Endothelial cell of umbilical vein (primary cell): Measurements from ENCODE around the gene GALNT17. TPM values are rescaled to one million over a fixed set of nuclear protein-coding genes. Genes with fewer than 3 reads are reported as not detected.

Source experiments
- BruUV-seq: library from RNA; stranded (reverse); fragments of 400-500 nt; replicated peaks from 2 replicates; lab custom pipeline; 2021; lab: Mats Ljungman, UMichigan
- CTCF ChIA-PET: fragments of 300-600, 350-600 bp; sonication (Branson Sonifier 250); formaldehyde crosslinking; loops from one replicate; lab custom pipeline; 2021; ENCODE audit warnings: antibody characterized with exemption, inconsistent platforms; lab: Charles Lee
- POLR2A ChIA-PET: fragments of 300-600, 350-600 bp; sonication (Branson Sonifier 250); formaldehyde crosslinking; loops from one replicate; lab custom pipeline; 2021; ENCODE audit warnings: antibody characterized with exemption, inconsistent platforms; lab: Charles Lee
- DNase-seq: peaks from one replicate; pipeline ENCODE4 v3.0.0-alpha.2; 2011; ENCODE audit warnings: low read depth, low spot score
- FAIRE-seq: peaks from 2 replicates; lab custom pipeline; 2011; peaks lifted over from hg19 to GRCh38; lab: Jason Lieb, UNC
- H2AFZ ChIP-seq: 2 replicates; pipeline ENCODE4 v1.6.0; 2012; ENCODE audit warnings: low read depth, low read length, control low read depth, inconsistent platforms
- H3K27ac ChIP-seq: 2 replicates; pipeline ENCODE4 v1.5.1; 2011; ENCODE audit warnings: low read depth, mild to moderate bottlenecking, control low read depth, low read length, moderate library complexity; ENCODE audit not compliant: insufficient read depth
- H3K27me3 ChIP-seq, 2 experiments: 2 replicates each; pipeline versions ENCODE4 v1.6.0 to v1.6.1; 2011; ENCODE audit warnings: low read length in 2 of 2, mixed read lengths in 1 of 2; ENCODE audit not compliant: control insufficient read depth in 2 of 2, insufficient read depth in 2 of 2
- H3K36me3 ChIP-seq, 2 experiments: 2 replicates in 1 of 2; 3 replicates in 1 of 2; pipeline ENCODE4 v1.5.1; 2011; ENCODE audit warnings: low read length in 2 of 2, mild to moderate bottlenecking in 1 of 2, moderate library complexity in 1 of 2; ENCODE audit not compliant: control insufficient read depth in 2 of 2, insufficient read depth in 2 of 2; ENCODE audit errors: extremely low read depth in 1 of 2
- H3K4me1 ChIP-seq: 3 replicates; pipeline ENCODE4 v1.5.1; 2011; ENCODE audit warnings: mild to moderate bottlenecking, low read length; ENCODE audit not compliant: control insufficient read depth, insufficient read depth; ENCODE audit errors: extremely low read depth
- H3K4me2 ChIP-seq: 2 replicates; pipeline ENCODE4 v1.6.1; 2011; ENCODE audit warnings: low read length, control low read depth, mixed read lengths; ENCODE audit not compliant: insufficient read depth
- H3K4me3 ChIP-seq, 3 experiments: fragments of 200-600 bp in 1 of 3; sonication (generic), shearing (Covaris generic) in 1 of 3; replicated peaks in 1 of 3; 2 replicates each; pipeline ENCODE4 v1.5.1; 2011 to 2016; ENCODE audit warnings: control low read depth in 3 of 3, low read length in 3 of 3, mild to moderate bottlenecking in 2 of 3, inconsistent platforms in 1 of 3, low read depth in 1 of 3, moderate library complexity in 1 of 3; ENCODE audit not compliant: insufficient read depth in 1 of 3
- H3K79me2 ChIP-seq: 2 replicates; pipeline ENCODE4 v1.6.0; 2012; ENCODE audit warnings: low read length, inconsistent platforms; ENCODE audit not compliant: control insufficient read depth, insufficient read depth
- H3K9ac ChIP-seq: replicated peaks from 2 replicates; pipeline ENCODE3; 2011; ENCODE audit warnings: low read length, control low read depth; ENCODE audit not compliant: insufficient read depth; ENCODE audit errors: extremely low read depth
- H3K9me1 ChIP-seq: replicated peaks from 3 replicates; pipeline ENCODE4 v1.6.0; 2011; ENCODE audit warnings: mild to moderate bottlenecking, low read length; ENCODE audit not compliant: control insufficient read depth, insufficient read depth; ENCODE audit errors: extremely low read depth
- H3K9me3 ChIP-seq: replicated peaks from 2 replicates; pipeline ENCODE4 v1.5.1; 2012; ENCODE audit warnings: low read length, inconsistent platforms; ENCODE audit not compliant: control insufficient read depth, insufficient read depth
- H4K20me1 ChIP-seq: replicated peaks from 2 replicates; pipeline ENCODE3; 2011; ENCODE audit warnings: mild to moderate bottlenecking, low read length; ENCODE audit not compliant: control insufficient read depth, insufficient read depth; ENCODE audit errors: extremely low read depth
- CTCF ChIP-seq, 2 donors: IDR thresholded peaks; 1 replicate in 1 of 2; 2 replicates in 1 of 2; pipeline ENCODE4 v1.5.1; 2011; ENCODE audit warnings: low read length in 2 of 2, mild to moderate bottlenecking in 2 of 2, moderate library complexity in 2 of 2, control low read depth in 1 of 2, inconsistent platforms in 1 of 2, low read depth in 1 of 2; ENCODE audit not compliant: insufficient read depth in 1 of 2; ENCODE audit errors: extremely low read depth in 1 of 2
- EZH2 ChIP-seq: IDR thresholded peaks from 2 replicates; pipeline ENCODE4 v1.6.1; 2012; ENCODE audit warnings: borderline replicate concordance, low read depth, mild to moderate bottlenecking, moderate library complexity, low read length, inconsistent platforms; ENCODE audit not compliant: severe bottlenecking
- FOS ChIP-seq: IDR thresholded peaks from 2 replicates; pipeline ENCODE4 v1.6.1; 2011; ENCODE audit warnings: mild to moderate bottlenecking, low read length, moderate library complexity, borderline replicate concordance; ENCODE audit not compliant: insufficient read depth
- GATA2 ChIP-seq: IDR thresholded peaks from 2 replicates; pipeline ENCODE4 v1.7.0; 2011; ENCODE audit warnings: low read depth, mild to moderate bottlenecking, moderate library complexity, mixed read lengths, low read length; ENCODE audit not compliant: insufficient read length, insufficient read depth
- MAX ChIP-seq: IDR thresholded peaks from 2 replicates; pipeline ENCODE4 v1.6.1; 2011; ENCODE audit not compliant: insufficient read depth, insufficient read length
- MYC ChIP-seq: IDR thresholded peaks from one replicate; pipeline ENCODE4 v1.6.1; 2011; ENCODE audit warnings: mild to moderate bottlenecking, low read depth, low read length
- POLR2A ChIP-seq: IDR thresholded peaks from 2 replicates; pipeline ENCODE4 v1.6.1; 2012; ENCODE audit warnings: low read depth, mild to moderate bottlenecking, control low read depth, low read length
- dilution Hi-C: fragments of 300-500 bp; cut with MboI; formaldehyde crosslinking; loops from one replicate; pipeline ENCODE4 v1.15.0; 2019; ENCODE audit warnings: low sequenced_read_pairs; ENCODE audit not compliant: extremely low pct_ligation_motif_present
- intact Hi-C: fragments of 100-400 bp; cut with micrococcal nuclease; formaldehyde crosslinking; loops from one replicate; pipeline ENCODE4 v1.10.0; 2022
- polyA plus RNA-seq, 4 experiments: library from polyadenylated mRNA; depleted of rRNA in 3 of 4; stranded (reverse) in 3 of 4; unstranded in 1 of 4; fragments of >200 nt; gene quantifications; 2 replicates each; pipeline versions ENCODE4 v1.2.1 to v1.2.3, GENCODE V29; 2011 to 2012; ENCODE audit warnings: missing spikeins in 1 of 4
- total RNA-seq: library from RNA; stranded (reverse); gene quantifications from 2 replicates; pipeline ENCODE4 v1.2.3, GENCODE V29; 2021

Gene GALNT17
- total and polyA plus RNA-seq, 2 donors (not counting 3 experiments of a cell fraction or from before 2014, with no cell fraction given): not detected

GRCh38 chr7:71140264-71140663, 8.3 kb downstream of the GALNT17 start:
- H3K9me3 ChIP-seq: no peaks in the 10 kb centered on the region
- CTCF ChIA-PET: no interaction called here
- H3K9me1 ChIP-seq: no peaks in the 10 kb centered on the region
- intact Hi-C loops: no loop called here
- FAIRE-seq (no peak), DNase-seq (no peak)
- TF ChIP-seq MYC (no peak), MAX (no peak), GATA2 (no peak), CTCF (IDR thresholded peaks at IDR 0.05; ENCODE audit: extremely low read depth in 1 of 2, insufficient read depth in 1 of 2, low read depth in 1 of 2, low read length in 2 of 2) (no peak), POLR2A (no peak), FOS (no peak), EZH2 (no peak)
- no peaks in the 10 kb centered on the region for H3K27me3 ChIP-seq
- H3K4me1 ChIP-seq: no peaks in the 10 kb centered on the region
- no peak overlapping the region for H3K4me3 ChIP-seq
- H3K9ac ChIP-seq: no peak overlapping the region
- no peak overlapping the region for H2AFZ ChIP-seq
- no peaks in the 10 kb centered on the region for H3K79me2 ChIP-seq
- no peaks in the 10 kb centered on the region for H4K20me1 ChIP-seq
- H3K4me2 ChIP-seq: no peak overlapping the region
- H3K27ac ChIP-seq: no peak overlapping the region
- BruUV-seq: no TSS peak
- H3K36me3 ChIP-seq: no peaks in the 10 kb centered on the region
- dilution Hi-C loops: no loop called here
- POLR2A ChIA-PET: no interaction called here
